Measurements from ENCODE around the gene MBD5. TPM values are rescaled to one million over a fixed set of nuclear protein-coding genes. Genes with fewer than 3 reads are reported as not detected.

Gene MBD5
- polyA plus RNA-seq, 4 donors, result 40.9 to 57.6 (median 56.4) TPM

DNA sequence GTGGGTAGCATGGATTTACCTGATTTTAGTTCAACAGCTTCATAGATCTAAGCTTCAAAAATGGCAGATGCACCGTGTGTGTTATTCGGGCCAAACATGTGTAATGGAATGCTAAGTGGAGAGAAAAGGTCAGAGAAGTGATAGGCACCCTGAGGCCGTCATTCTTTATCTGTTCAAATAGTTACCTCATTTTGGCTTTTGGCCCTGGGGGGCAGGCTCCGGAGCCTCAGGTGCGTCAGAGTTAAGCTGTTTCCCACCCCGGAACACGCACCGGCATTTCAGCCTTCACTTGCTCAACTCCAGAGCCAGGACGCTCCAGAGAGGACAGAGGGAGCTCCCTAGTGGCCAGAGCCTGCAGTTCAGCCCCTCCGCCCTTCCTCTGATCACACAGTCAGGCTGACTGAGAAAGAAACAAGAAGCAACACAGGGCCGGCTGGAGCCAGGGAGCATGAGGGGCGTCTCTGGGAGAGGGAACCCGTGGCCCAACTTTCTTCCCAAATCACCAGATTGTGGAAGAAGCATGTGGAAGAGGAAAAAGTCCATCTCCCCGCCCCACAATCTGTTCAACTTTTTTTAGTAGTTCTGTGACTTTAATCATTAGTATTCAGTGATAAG lies 488.5 kb downstream of the MBD5 start:
- peak; percentile 58 to 67 (median 58) for DNase-seq (ENCODE audit: low read depth in 4 of 4, low spot score in 3 of 4)

- no peak for DNase-seq (ENCODE audit: low read depth in 4 of 4, low spot score in 3 of 4)
These were observed 491.0 kb downstream of the MBD5 start for GRCh38 chr2:148511883-148512282.

DNA sequence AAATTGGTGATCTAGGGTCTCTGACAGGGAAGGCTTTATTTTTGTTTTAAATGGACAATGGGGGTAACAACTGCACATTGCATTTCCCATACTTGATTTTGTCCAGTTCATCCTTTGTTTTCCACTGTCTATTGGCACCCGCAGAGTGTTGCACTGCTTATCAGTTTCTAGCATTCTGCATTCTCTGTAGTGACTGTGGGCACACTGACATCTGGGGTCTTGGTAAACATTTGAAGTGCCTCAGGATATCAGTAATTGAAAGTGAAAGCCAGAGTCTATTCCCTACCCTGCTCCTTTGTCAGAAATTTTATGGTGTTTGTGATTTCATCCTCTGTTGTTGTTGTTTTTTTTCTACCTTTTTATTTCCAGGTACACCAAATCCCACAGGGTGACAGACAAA lies 491.6 kb downstream of the MBD5 start:
- DNase-seq (ENCODE audit: low read depth in 4 of 4, low spot score in 3 of 4), result no peak

GRCh38 chr2:148513427-148513826 lies 492.5 kb downstream of the MBD5 start:
- no peak for DNase-seq (ENCODE audit: low read depth in 4 of 4, low spot score in 3 of 4)

GRCh38 chr2:148515120-148515519 lies 494.2 kb downstream of the MBD5 start:
- DNase-seq (ENCODE audit: low read depth in 4 of 4, low spot score in 3 of 4), result no peak

DNA sequence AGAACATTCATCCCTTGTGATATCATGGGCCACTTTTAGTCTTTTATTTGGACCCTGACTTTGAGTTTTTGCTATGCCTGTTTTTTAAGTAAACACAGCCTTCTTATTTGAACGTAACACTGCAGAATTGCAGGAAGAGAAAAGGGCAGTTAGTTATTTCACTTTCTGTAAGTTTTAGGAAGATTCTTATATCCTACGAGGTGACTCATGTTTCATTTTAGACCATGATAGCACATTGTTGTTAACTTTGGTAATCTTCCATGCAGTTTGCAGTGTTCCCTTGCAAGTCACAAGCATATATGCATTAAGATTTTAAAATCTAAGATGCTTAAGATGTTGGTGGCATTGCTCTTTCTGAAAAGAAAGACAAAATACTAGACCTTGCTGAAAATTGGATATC lies 495.1 kb downstream of the MBD5 start:
- no peak for DNase-seq (ENCODE audit: low read depth in 4 of 4, low spot score in 3 of 4)

DNA sequence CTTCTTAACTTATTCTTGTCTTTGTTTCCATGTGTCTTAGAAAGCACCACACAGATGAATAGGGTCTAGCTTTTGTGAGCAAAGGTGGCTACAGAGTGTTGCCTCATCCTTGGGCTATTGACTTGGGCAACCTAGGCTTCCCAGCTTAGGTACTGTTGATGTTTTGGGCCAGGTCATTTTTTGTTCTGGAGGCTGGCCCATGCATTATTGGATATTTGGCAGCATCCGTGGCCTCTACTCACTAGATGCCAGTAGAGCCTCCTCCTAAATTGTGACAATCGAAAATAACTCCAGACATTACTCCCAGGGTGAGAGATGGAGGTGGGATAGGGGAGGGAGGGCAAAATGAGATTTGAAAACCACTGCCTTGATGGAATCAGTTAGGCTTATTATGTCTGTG lies 496.4 kb downstream of the MBD5 start:
- DNase-seq (ENCODE audit: low read depth in 4 of 4, low spot score in 3 of 4), result no peak

GRCh38 chr2:148517822-148518221 lies 496.9 kb downstream of the MBD5 start:
- no peak for DNase-seq (ENCODE audit: low read depth in 4 of 4, low spot score in 3 of 4)

GRCh38 chr2:148519013-148519412 lies 498.1 kb downstream of the MBD5 start:
- DNase-seq (ENCODE audit: low read depth in 4 of 4, low spot score in 3 of 4), result no peak

- no peak for DNase-seq (ENCODE audit: low read depth in 4 of 4, low spot score in 3 of 4)
These were observed 500.3 kb downstream of the MBD5 start for GRCh38 chr2:148521181-148521580.

DNA sequence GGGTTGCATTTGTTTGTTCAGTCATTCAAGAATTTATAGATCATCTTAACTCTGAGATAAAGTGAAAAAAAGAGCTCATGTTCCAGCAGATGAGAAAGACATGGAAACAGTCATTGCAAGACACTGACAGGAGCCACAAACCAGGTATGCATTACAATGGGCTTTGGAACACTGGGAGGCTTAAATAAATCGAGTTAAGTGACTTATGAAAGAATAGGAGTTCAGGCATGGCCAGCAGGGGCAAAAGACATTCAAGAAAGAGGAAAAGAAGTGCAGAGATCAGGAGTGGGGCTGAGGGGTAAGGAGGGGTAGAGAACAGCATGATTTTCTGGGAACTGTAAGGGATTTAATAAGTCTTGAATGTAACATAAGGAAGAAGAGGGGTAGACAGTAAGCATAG lies 502.4 kb downstream of the MBD5 start:
- DNase-seq (ENCODE audit: low read depth in 4 of 4, low spot score in 3 of 4), result no peak

- no peak for DNase-seq (ENCODE audit: low read depth in 4 of 4, low spot score in 3 of 4)
These were observed 503.6 kb downstream of the MBD5 start for GRCh38 chr2:148524519-148524919.

DNA sequence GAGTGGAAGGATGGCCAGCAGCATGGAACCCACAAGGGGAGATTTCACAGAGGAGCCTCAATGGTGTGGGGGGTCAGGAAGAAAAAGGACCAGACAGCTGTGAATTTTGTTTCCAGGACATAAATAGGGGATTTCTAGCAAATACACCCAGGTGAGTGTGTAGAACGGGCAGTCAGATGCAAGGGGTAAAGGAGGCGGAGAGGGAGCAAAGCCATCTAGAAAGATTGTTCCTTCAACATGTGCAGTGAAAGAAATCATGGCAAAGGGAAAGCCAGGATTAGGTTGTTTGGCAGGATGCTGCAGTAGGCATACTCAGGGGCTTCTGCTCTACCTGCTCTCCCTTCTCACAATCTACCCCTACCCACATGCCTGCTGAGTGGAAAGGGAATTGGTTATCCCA lies 504.2 kb downstream of the MBD5 start:
- DNase-seq (ENCODE audit: low read depth in 4 of 4, low spot score in 3 of 4), result no peak

DNA sequence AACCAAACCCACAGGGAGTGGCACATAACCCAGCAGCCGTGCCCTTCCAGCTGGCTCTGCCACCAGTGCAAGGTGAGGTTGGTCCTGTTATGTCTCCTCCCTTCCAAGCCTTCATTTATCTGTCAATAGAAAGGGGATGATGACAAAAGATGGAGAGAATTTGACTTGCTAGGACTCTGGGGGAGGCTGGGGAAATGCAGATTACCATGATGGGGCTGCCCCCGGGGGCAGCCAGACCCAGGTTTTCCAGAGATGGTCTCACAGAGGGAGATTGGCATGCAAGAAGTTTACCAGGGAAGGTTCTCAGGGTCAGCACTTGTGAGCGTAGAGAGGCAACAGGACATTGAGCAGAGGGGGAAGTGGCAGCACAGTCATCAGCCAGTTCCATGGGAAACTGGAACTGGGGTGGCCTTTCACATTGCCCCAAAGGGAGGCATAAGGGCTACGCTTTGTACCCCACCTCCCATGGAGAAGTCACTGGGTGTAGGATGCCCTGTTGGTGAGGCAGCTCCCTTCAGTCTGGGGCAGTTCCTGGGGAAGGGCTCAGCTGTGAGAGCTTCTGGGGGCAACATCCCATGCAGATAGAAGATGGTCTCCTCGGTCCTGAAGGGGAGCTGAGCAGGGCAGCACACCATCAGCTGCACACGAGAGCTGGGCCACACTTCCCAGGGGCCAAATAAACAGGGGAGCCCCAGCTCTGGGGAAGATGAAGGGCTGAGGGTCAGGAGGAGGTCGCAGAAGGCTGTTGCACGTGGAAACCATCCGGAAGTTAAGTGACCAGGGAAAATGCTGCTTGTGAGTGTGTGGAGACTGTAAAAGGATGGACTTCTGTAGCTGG lies 505.8 kb downstream of the MBD5 start:
- no peak for DNase-seq (ENCODE audit: low read depth in 4 of 4, low spot score in 3 of 4)

GRCh38 chr2:148527488-148528340 lies 506.8 kb downstream of the MBD5 start:
- no peak for DNase-seq (ENCODE audit: low read depth in 4 of 4, low spot score in 3 of 4)

GRCh38 chr2:148528356-148529064 lies 507.6 kb downstream of the MBD5 start:
- no peak for DNase-seq (ENCODE audit: low read depth in 4 of 4, low spot score in 3 of 4)

DNA sequence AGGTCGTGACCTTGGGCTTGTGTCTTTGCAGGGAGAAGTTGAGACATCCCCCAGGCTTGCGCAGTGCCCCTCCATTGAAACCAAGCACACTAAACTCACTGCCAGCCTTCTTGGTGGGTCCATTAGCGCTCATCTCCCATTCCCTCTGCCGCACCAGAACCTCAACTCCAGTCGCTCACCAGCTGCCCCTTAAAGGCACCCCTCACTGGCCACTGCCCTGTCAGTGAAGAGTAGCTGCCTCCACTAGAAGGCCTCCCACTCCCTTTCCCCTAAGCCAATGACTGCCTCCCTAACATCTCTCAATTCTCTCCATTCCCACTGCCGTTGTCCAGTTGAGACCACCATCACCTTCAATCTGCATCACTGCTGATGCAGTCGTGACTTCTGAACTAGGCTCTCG lies 508.9 kb downstream of the MBD5 start:
- DNase-seq (ENCODE audit: low read depth in 4 of 4, low spot score in 3 of 4), result no peak

- no peak for DNase-seq (ENCODE audit: low read depth in 4 of 4, low spot score in 3 of 4)
These were observed 509.5 kb downstream of the MBD5 start for GRCh38 chr2:148530350-148530749.

DNA sequence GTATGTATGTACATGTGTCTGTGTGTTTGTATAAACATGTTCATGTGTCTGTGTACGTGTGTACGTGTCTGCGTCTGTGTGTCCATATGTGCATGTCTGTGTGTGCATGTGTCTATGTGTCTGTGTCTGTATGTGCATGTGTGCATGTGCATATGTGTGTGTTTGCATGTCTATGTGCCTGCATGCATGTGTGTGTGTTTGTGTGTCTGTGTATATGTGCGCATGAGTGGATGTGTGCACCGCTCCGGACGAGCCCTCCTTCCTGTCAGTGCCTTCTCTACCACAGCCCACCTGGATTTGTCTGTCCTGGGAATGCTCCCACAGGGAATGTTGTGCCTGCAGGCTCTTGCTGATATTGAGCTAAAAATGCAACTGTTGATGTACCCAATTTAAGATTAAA lies 510.3 kb downstream of the MBD5 start:
- DNase-seq (ENCODE audit: low read depth in 4 of 4, low spot score in 3 of 4), result no peak

GRCh38 chr2:148531669-148532428 lies 511.0 kb downstream of the MBD5 start:
- no peak for DNase-seq (ENCODE audit: low read depth in 4 of 4, low spot score in 3 of 4)
